ENCODE measurements around the gene RBM22. TPM values are rescaled to one million over a fixed set of nuclear protein-coding genes. Genes with fewer than 3 reads are reported as not detected.

RBM22 gene
- total RNA-seq, 2 experiments from 2014 or later = 98.2 to 101 TPM

DNA sequence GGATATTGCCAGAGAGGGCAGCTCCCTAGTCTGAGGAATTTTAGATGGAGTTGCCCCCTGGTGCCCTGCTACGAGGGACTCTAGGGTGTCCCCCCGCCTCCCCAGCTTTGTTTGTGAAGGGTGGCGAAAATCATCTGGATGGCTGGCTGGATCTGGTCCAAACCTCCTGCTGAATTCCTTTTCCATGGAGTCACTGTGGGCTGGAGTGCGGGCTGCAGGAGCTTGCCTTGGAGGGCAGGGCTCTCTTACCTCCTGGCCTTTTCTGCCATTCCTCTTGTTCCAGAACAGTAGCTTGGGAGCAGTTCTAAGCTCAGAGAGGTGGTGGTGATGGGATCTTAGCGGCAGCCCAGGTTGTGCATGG lies 58.3 kb downstream of the RBM22 start:
- ATAC-seq (ENCODE audit: poor library complexity) (no peak), DNase-seq (no peak)
- Histone ChIP-seq H3K4me1 (ENCODE audit: insufficient read depth, low read length) (no peaks in the 10 kb centered on the region), H3K27me3 (ENCODE audit: control insufficient read depth in 1 of 2, insufficient read depth in 2 of 2, low read length in 2 of 2) (peaks cover 0 to 3% of the 10 kb centered on the region in 2 experiments), H3K4me3 (ENCODE audit: low read length) (no peak overlapping the region), H3K9me3 (ENCODE audit: control insufficient read depth in 1 of 2, insufficient read depth in 1 of 2, low read length in 2 of 2) (no peaks in the 10 kb centered on the region), H3K36me3 (ENCODE audit: insufficient read depth, low read length) (no peaks in the 10 kb centered on the region), H3K27ac (ENCODE audit: low read depth in 1 of 2, low read length in 2 of 2) (no peak overlapping the region)
- Mint-ChIP-seq H3K4me1 (ENCODE audit: low read depth) (no peaks in the 10 kb centered on the region), H3K27ac (no peak overlapping the region), H3K4me3 (no peak overlapping the region), H3K27me3 (peaks cover 5% of the 10 kb centered on the region), H3K9me3 (no peaks in the 10 kb centered on the region), H3K36me3 (ENCODE audit: low read depth) (no peaks in the 10 kb centered on the region)
- intact Hi-C loops (cut with DNase I, micrococcal nuclease) = no loop called here
- CTCF ChIA-PET = no interaction called here
- POLR2A ChIA-PET = no interaction called here
- TF ChIP-seq, protein P1, sequence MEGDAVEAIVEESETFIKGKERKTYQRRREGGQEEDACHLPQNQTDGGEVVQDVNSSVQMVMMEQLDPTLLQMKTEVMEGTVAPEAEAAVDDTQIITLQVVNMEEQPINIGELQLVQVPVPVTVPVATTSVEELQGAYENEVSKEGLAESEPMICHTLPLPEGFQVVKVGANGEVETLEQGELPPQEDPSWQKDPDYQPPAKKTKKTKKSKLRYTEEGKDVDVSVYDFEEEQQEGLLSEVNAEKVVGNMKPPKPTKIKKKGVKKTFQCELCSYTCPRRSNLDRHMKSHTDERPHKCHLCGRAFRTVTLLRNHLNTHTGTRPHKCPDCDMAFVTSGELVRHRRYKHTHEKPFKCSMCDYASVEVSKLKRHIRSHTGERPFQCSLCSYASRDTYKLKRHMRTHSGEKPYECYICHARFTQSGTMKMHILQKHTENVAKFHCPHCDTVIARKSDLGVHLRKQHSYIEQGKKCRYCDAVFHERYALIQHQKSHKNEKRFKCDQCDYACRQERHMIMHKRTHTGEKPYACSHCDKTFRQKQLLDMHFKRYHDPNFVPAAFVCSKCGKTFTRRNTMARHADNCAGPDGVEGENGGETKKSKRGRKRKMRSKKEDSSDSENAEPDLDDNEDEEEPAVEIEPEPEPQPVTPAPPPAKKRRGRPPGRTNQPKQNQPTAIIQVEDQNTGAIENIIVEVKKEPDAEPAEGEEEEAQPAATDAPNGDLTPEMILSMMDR (IDR thresholded peaks at IDR 0.05) = no peak

DNA sequence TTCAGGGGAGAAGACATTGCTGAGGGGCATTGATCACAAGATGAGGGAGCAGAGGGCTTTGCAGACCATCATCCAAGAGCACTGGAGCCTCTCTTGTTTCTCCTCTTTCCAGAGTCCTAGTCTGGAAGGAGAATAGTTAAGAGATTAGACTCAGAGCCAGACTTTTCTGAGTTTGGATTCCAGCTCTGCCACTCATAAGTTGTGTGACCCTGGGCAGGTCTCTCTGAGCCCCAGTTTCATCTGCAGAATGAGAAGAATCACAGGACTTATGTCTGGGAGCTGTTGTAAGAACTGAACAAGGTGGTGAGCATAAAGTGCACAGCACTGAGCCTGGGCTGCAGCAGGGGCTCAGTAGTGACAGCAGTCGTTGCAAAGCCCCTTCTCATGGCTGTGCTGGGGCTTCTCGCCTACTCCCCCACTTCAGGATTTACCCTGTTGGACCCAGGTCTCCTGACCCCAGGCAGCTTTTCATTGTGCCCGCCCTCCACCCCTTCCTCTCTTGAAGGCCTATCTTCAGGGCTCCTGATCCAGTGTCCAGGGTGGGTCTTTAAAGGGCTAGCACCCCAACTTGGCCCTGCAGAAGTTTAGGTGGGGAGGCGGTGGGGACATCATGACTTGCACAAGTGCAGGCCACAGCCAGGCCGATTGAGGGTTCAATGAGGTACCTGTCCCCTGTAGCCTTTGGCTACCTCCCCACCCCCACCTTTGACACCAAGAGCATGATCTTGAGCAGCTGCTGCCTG lies 58.9 kb downstream of the RBM22 start:
- H3K27ac Mint-ChIP-seq = no peak overlapping the region
- Histone ChIP-seq H3K36me3 (ENCODE audit: insufficient read depth, low read length) (no peaks in the 10 kb centered on the region), H3K27me3 (ENCODE audit: control insufficient read depth in 1 of 2, insufficient read depth in 2 of 2, low read length in 2 of 2) (peaks cover 0 to 3% of the 10 kb centered on the region in 2 experiments), H3K9me3 (ENCODE audit: control insufficient read depth in 1 of 2, insufficient read depth in 1 of 2, low read length in 2 of 2) (no peaks in the 10 kb centered on the region), H3K4me1 (ENCODE audit: insufficient read depth, low read length) (no peaks in the 10 kb centered on the region), H3K4me3 (ENCODE audit: low read length) (no peak overlapping the region), H3K27ac (ENCODE audit: low read depth in 1 of 2, low read length in 2 of 2) (no peak overlapping the region)
- no peaks in the 10 kb centered on the region for H3K9me3 Mint-ChIP-seq
- H3K4me3 Mint-ChIP-seq = no peak overlapping the region
- TF ChIP-seq, protein P1 (IDR thresholded peaks at IDR 0.05) = no peak
- H3K27me3 Mint-ChIP-seq = peaks cover 5% of the 10 kb centered on the region
- ATAC-seq (ENCODE audit: poor library complexity) (no peak), DNase-seq (no peak)
- POLR2A ChIA-PET = no interaction called here
- CTCF ChIA-PET = no interaction called here
- no peaks in the 10 kb centered on the region for H3K36me3 Mint-ChIP-seq (ENCODE audit: low read depth)
- intact Hi-C loops (cut with DNase I, micrococcal nuclease) = no loop called here
- H3K4me1 Mint-ChIP-seq (ENCODE audit: low read depth) = no peaks in the 10 kb centered on the region

DNA sequence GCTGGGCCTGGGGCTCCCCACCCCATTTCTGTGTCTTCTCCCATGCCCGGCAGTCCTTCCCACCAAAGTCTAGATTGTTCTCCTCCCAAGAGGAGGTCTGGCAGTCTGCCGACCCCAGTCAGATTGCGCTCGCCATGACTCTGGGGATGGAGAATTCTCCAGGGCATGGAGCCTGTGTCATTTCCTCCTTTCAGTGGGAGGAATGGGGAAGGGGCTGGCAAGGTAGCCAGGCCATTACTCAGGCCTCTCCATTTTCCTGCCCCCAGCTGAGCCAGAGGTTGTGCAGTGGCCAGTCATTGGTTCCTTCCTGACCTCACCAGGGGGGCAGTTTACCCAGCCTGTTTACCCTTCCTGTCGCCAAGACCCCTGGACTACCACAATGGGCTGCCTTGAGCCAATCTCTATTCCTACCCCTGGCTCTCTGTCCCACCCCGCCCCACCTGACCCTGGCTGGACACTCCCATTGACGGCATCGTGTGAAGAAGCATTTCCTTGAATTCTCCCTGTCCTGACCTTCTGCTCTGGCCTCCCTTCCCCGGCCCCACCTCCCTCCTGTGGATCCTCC lies 59.8 kb downstream of the RBM22 start:
- ChIA-PET CTCF (no interaction called here), POLR2A (no interaction called here)
- Histone ChIP-seq H3K4me3 (ENCODE audit: low read length) (no peak overlapping the region), H3K27ac (ENCODE audit: low read depth in 1 of 2, low read length in 2 of 2) (no peak overlapping the region), H3K9me3 (ENCODE audit: control insufficient read depth in 1 of 2, insufficient read depth in 1 of 2, low read length in 2 of 2) (no peaks in the 10 kb centered on the region), H3K4me1 (ENCODE audit: insufficient read depth, low read length) (no peaks in the 10 kb centered on the region), H3K27me3 (ENCODE audit: control insufficient read depth in 1 of 2, insufficient read depth in 2 of 2, low read length in 2 of 2) (peaks cover 0 to 3% of the 10 kb centered on the region in 2 experiments), H3K36me3 (ENCODE audit: insufficient read depth, low read length) (no peaks in the 10 kb centered on the region)
- ATAC-seq (ENCODE audit: poor library complexity) = no peak
- no peaks in the 10 kb centered on the region for H3K36me3 Mint-ChIP-seq (ENCODE audit: low read depth)
- no peaks in the 10 kb centered on the region for H3K9me3 Mint-ChIP-seq
- H3K4me3 Mint-ChIP-seq = no peak overlapping the region
- intact Hi-C loops (cut with DNase I, micrococcal nuclease) = no loop called here
- H3K27ac Mint-ChIP-seq = no peak overlapping the region
- no peak for DNase-seq
- peaks cover 5% of the 10 kb centered on the region for H3K27me3 Mint-ChIP-seq
- TF ChIP-seq, protein P1 (IDR thresholded peaks at IDR 0.05) = no peak
- no peaks in the 10 kb centered on the region for H3K4me1 Mint-ChIP-seq (ENCODE audit: low read depth)

Other genes starting within 250 kb of the RBM22 start
- 1 to 10 TPM; 1.1 to 1.6 TPM for gene NDST1, start 192.9 kb downstream of the RBM22 start, total RNA-seq
- gene SYNPO, start 60.4 kb downstream of the RBM22 start, total RNA-seq = under 1 TPM; 0.06 to 0.14 TPM
- not detected for gene MYOZ3, start 39.8 kb downstream of the RBM22 start, total RNA-seq
- gene DCTN4, start 58.0 kb upstream of the RBM22 start, total RNA-seq = 10 to 100 TPM; 81.2 to 84.4 TPM
- gene SMIM3, start 77.7 kb upstream of the RBM22 start, total RNA-seq = 1 to 10 TPM; 2.9 TPM
- gene IRGM, start 145.5 kb upstream of the RBM22 start, total RNA-seq = 1 to 10 TPM; 2.2 to 4.0 TPM
- gene ZNF300, start 203.9 kb upstream of the RBM22 start, total RNA-seq = 1 to 10 TPM; 3.0 to 3.7 TPM

Data from CD4-positive, alpha-beta T cell (primary cell).